ENCODE data around the gene DISC1.

DNA sequence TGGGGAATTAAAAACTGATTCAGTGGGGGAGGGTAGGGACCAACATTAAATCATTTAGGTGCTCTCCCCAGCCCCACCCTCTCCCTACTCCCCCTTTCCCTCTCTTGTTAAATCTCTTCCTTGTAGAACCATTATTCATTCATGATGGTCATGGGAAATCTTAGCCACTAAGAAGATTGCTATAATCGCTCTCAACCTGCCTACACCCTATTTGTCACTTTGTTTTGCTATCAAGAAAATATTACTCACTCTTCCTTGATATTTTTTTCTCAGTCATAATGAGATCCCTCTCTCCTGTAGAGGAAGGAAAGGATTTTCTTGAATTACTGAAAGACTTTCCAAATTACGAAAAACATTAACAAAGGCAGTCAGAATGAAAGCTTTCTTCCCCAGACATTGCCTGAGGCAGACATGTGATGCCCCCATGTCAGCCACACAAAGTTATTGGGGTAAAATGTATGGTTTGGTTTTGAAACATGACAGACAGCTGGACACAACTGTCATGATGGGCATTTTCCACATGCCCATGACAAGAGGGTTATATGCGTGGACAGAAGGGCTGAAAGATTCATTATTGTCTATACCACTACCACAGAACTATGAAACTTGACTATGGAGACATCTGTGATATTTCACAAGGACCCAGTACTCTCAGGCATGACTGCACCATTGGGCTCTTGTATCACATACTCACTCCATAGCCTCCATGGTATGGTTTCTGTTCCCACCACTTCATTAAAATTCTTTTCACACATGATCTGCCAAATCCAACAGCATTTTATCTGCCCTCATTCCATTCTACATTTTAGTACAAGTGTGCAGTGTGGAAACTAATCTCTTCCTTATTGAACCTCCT is 420.1 kb downstream of the DISC1 start:
- TF ChIP-seq, protein P1, sequence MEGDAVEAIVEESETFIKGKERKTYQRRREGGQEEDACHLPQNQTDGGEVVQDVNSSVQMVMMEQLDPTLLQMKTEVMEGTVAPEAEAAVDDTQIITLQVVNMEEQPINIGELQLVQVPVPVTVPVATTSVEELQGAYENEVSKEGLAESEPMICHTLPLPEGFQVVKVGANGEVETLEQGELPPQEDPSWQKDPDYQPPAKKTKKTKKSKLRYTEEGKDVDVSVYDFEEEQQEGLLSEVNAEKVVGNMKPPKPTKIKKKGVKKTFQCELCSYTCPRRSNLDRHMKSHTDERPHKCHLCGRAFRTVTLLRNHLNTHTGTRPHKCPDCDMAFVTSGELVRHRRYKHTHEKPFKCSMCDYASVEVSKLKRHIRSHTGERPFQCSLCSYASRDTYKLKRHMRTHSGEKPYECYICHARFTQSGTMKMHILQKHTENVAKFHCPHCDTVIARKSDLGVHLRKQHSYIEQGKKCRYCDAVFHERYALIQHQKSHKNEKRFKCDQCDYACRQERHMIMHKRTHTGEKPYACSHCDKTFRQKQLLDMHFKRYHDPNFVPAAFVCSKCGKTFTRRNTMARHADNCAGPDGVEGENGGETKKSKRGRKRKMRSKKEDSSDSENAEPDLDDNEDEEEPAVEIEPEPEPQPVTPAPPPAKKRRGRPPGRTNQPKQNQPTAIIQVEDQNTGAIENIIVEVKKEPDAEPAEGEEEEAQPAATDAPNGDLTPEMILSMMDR (IDR thresholded peaks at IDR 0.05), result no peak
- TF ChIP-seq POLR2A (IDR thresholded peaks at IDR 0.05), result no peak
